GM19467 (cell line): ENCODE results near the gene ADAM19.
"Not testable (repeated sequence)": the region's sequence is repeated elsewhere in the genome, so short reads cannot be mapped to it uniquely, and the experiment has no call there.

Experiments used
- ATAC-seq: cut with Tn5 transposase; IDR thresholded peaks from one replicate; pipeline ENCODE4 v1.9.1; 2021; ENCODE audit warnings: mild to moderate bottlenecking, moderate library complexity; ENCODE audit not compliant: unreplicated experiment

ADAM19 gene

GRCh38 chr5:157486861-157487260 is 88.7 kb downstream of the ADAM19 start:
- ATAC-seq: no peak

DNA sequence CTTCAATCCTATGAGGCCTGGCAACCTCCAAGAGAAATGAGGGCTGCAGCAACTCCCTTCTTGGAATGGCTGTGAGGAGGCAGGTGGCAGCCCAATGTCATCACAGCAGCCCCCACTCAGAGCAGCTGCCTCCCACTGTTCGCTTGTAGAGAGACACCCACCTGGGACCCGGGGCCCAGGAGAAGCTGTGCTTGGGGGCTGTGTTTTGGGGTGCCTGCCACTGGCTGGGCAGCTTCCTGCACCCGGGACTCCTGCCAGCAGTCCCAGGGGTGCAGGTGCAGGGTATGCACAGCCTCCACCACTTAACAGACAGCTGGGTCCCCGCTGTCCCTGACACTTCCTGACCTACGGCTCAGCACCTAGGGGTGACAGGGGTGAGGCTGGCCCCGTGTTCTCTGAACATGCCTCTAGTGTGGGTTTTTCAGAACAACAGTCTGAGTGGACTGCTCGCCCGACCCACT is 89.3 kb downstream of the ADAM19 start:
- ATAC-seq: peak; percentile 58

- peak; percentile 16 for ATAC-seq
Observed at GRCh38 chr5:157485811-157486210, 89.8 kb downstream of the ADAM19 start.

GRCh38 chr5:157485340-157485739 is 90.2 kb downstream of the ADAM19 start:
- no peak for ATAC-seq

- ATAC-seq: no peak
Observed at GRCh38 chr5:157484768-157485167, 90.8 kb downstream of the ADAM19 start.

DNA sequence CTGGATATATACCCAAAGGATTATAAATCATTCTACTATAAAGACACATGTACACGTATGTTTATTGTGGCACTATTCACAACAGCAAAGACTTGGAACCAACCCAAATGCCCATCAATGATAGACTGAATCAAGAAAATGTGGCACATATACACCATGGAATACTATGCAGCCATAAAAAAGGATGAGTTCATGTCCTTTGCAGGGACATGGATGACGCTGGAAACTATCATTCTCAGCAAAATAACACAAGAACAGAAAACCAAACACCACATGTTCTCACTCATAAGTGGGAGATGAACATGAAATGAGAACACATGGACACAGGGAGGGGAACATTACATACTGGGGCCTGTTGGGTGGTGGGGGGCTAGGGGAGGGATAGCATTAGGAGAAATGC is 92.9 kb downstream of the ADAM19 start:
- ATAC-seq: not testable (repeated sequence)

DNA sequence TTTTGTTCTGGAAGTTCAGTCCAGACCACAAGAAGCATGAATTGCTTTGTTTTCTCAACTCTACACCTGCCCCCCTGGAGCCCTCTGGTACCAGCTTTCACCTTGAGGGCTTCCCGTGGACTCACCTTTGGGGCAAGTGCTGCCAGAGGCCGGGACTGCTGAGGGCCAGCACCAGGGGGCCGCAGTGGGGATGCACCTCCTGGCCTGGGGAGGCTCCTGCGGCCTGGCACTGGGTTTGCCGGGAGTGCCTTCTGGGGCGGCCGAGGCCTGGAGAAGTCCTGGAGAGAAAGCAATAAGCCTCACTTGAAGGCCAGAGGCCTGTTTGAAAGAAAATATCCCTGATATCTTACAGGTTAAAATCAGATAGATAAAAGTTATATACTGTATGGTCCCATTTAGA is 93.9 kb downstream of the ADAM19 start:
- ATAC-seq: no peak

GRCh38 chr5:157481265-157481664 is 94.3 kb downstream of the ADAM19 start:
- no peak for ATAC-seq

- ATAC-seq: no peak
Observed at GRCh38 chr5:157479612-157480510, 95.7 kb downstream of the ADAM19 start.

DNA sequence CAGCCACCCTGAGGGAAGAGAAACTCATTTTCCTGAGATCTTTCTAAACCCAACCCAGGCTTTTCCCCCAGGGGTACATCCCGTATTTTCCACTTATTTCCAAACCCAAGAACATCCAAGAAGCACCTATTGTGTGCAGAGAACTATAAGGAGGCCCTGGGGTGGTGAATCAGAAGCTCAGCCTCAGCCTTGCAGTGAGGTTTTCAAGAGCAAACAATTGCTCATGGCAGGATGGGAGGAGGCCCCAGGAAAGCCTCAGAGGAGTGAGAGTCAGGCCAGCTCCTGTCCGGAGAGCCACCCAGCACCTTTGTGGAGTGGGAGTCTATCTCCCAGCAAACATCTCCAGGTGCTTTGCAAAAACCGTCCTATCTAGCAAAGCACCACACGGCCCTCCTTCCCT is 96.4 kb downstream of the ADAM19 start:
- ATAC-seq: no peak

DNA sequence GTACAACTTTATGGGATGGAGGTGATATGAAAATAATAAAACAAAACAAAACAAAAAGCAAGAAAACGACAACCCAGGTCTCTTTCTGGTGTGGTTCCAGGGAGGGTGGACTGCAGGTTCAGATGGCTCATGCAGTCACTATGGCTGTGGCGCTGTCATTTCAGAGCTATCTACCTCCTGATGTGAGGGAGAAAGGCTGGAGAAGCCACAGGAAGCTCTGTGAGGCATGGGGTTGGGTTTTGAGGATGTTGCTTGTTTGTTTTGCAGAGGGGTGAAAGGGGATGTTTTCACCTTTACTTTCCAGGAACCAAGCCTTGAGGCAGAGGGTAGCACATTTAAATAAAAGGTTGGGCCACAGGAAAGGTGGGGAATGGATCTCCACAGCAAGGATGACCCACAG is 96.8 kb downstream of the ADAM19 start:
- no peak for ATAC-seq

DNA sequence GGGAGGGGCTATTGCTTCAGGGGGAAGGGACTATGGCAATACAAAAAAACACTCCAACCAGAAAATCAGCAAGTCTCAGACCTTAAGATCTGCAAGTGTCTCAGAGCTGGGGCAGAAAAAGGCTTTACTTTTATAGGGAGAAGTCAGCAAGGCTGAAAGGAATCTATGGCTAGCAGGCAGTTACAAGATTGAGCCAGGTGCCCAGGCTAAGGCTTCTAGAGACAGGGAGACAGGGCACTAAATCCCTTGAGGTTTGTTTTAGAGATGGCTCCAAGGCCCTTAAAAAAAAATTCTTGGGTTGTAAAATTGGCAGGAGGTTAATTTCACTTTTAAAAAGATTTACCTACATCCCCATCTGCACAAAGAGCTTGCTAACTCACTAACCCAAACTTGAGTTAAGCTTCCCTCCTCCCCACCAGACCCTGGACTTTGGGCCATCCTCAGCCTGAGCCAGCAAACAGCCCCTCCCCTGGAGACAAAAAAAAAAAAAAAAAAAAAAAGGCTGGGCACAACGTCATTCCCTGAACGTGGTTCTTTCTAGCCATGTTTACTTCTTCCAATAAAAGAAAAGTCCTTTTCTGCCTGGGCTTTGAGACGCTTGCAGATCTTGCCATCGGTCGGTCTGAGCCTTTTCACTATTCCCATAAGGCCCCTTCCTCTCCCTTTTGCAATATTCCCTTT is 97.6 kb downstream of the ADAM19 start:
- no peak for ATAC-seq

DNA sequence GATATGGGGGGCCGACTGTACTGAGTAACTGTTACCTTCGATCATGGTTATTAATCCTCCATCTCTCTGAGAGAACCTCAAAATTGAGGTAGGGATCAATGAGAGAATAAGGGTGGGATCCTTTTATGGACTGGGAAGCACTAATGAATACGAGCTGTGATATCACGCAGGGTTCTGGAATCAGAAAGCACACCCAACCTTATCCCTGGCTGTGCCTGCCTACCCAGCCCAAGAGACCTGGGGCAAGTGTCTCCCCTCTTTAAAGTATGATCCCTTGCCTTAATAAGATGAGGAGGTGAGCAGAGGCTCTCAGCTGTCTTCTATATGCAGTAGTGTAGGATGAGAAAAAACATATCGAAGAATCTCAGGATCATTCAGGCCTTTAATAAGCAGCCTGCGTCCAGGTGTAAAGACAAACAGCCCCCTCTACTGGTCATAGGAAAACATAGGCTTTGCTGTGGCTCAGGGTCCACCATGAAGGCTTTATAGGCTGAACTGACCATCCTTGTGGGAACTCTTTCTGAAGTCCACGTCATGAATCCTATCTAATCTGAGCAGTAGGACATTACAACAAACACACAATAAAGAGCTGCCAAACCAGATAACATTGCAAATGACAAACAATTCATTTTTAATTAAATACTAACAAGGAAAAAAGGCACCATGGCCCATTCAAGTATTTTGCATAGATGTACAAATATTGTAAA is 98.7 kb downstream of the ADAM19 start:
- ATAC-seq: no peak

DNA sequence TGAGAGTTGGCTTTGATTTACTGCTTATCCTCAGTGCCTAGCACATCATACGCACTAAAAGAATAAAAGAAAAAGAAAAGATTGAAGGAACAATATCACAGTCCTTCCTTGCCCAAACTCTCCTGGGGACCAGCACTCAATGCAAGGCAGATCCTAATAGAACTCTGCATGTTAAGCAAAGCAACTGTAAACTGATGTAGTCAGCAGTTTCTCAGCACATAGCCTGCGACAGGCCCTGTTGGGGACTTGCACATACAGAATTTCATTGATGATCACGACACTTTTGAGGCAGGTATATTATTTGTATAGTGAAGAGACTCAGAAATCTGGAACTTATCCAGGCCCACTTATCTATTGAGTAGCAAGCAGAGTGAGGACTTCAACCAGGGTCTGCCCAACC is 100.1 kb downstream of the ADAM19 start:
- no peak for ATAC-seq

- ATAC-seq: no peak
Observed at GRCh38 chr5:157473383-157474320, 101.9 kb downstream of the ADAM19 start.

- ATAC-seq: no peak
Observed at GRCh38 chr5:157471709-157472108, 103.9 kb downstream of the ADAM19 start.

- no peak for ATAC-seq
Observed at GRCh38 chr5:157470631-157471030, 104.9 kb downstream of the ADAM19 start.

- no peak for ATAC-seq
Observed at GRCh38 chr5:157469687-157470086, 105.9 kb downstream of the ADAM19 start.

GRCh38 chr5:157469073-157469472 is 106.5 kb downstream of the ADAM19 start:
- no peak for ATAC-seq

- ATAC-seq: no peak
Observed at GRCh38 chr5:157468293-157468965, 107.1 kb downstream of the ADAM19 start.
